ENCODE measurements around the gene NDUFS4.

GRCh38 chr5:53677632-53678031 lies 117.2 kb downstream of the NDUFS4 start:
- no peak for TF ChIP-seq CTCF (IDR thresholded peaks at IDR 0.05)
- TF ChIP-seq POLR2AphosphoS5 (IDR thresholded peaks at IDR 0.05): no peak
- no peak for TF ChIP-seq EP300 (IDR thresholded peaks at IDR 0.05)
- no peak for TF ChIP-seq POLR2A (IDR thresholded peaks at IDR 0.05)

Measured in sigmoid colon (tissue), 4 donors.